ENCODE measurements around the gene CD2.

CD2 gene

GRCh38 chr1:116731439-116731838, 22.8 kb upstream of the CD2 start:
- Histone ChIP-seq H2AFZ (ENCODE audit: low read length) (0 out of 2 replicates have a peak overlapping the region, but pooled peaks have one; percentile 8), H4K20me1 (ENCODE audit: insufficient read depth, low read length, poor library complexity, severe bottlenecking) (no peaks in the 10 kb centered on the region), H3F3A (ENCODE audit: low read depth) (no peaks in the 10 kb centered on the region), H3K79me2 (ENCODE audit: insufficient read depth, low read length) (no peaks in the 10 kb centered on the region), H3K4me1 (ENCODE audit: insufficient read depth, low read length, poor library complexity, severe bottlenecking) (peaks cover 8% of the 10 kb centered on the region), H3K4me2 (ENCODE audit: low read depth, low read length, poor library complexity, severe bottlenecking) (no peak overlapping the region), H3K36me3 (ENCODE audit: insufficient read depth, low read length) (no peaks in the 10 kb centered on the region), H3K4me3 (ENCODE audit: low read length, poor library complexity, severe bottlenecking) (no peak overlapping the region), H3K27me3 (ENCODE audit: insufficient read depth, low read length, poor library complexity, severe bottlenecking) (no peaks in the 10 kb centered on the region), H3K9me2 (replicated peaks; ENCODE audit: low read depth, low read length) (no peaks in the 10 kb centered on the region), H3K9me3 (ENCODE audit: insufficient read depth, low read depth, low read length) (no peaks in the 10 kb centered on the region), H3K9ac (ENCODE audit: low read depth, low read length, poor library complexity, severe bottlenecking) (no peak overlapping the region)
- TF ChIP-seq CTCF (conservative IDR thresholded peaks at IDR 0.05; ENCODE audit: low read length) (no peak), EZH2phosphoT487 (IDR thresholded peaks at IDR 0.05; ENCODE audit: borderline replicate concordance) (no peak)

GRCh38 chr1:116732726-116733125, 21.5 kb upstream of the CD2 start:
- no peak overlapping the region for H3K4me2 ChIP-seq (ENCODE audit: low read depth, low read length, poor library complexity, severe bottlenecking)

GRCh38 chr1:116733476-116734365, 20.5 kb upstream of the CD2 start:
- Histone ChIP-seq H3F3A (ENCODE audit: low read depth) (no peaks in the 10 kb centered on the region), H3K36me3 (ENCODE audit: insufficient read depth, low read length) (no peaks in the 10 kb centered on the region), H4K20me1 (ENCODE audit: insufficient read depth, low read length, poor library complexity, severe bottlenecking) (no peaks in the 10 kb centered on the region), H3K9me2 (replicated peaks; ENCODE audit: low read depth, low read length) (no peaks in the 10 kb centered on the region), H3K9ac (ENCODE audit: low read depth, low read length, poor library complexity, severe bottlenecking) (no peak overlapping the region), H3K4me1 (ENCODE audit: insufficient read depth, low read length, poor library complexity, severe bottlenecking) (peaks cover 9% of the 10 kb centered on the region), H3K4me2 (ENCODE audit: low read depth, low read length, poor library complexity, severe bottlenecking) (no peak overlapping the region), H3K27me3 (ENCODE audit: insufficient read depth, low read length, poor library complexity, severe bottlenecking) (no peaks in the 10 kb centered on the region), H3K4me3 (ENCODE audit: low read length, poor library complexity, severe bottlenecking) (no peak overlapping the region), H3K79me2 (ENCODE audit: insufficient read depth, low read length) (no peaks in the 10 kb centered on the region), H2AFZ (ENCODE audit: low read length) (no peak overlapping the region), H3K9me3 (ENCODE audit: insufficient read depth, low read depth, low read length) (no peaks in the 10 kb centered on the region)
- TF ChIP-seq EZH2phosphoT487 (IDR thresholded peaks at IDR 0.05; ENCODE audit: borderline replicate concordance) (no peak), CTCF (conservative IDR thresholded peaks at IDR 0.05; ENCODE audit: low read length) (no peak)

More at GRCh38 chr1:116732726-116733125, 21.5 kb upstream of the CD2 start:
- Histone ChIP-seq H3F3A (ENCODE audit: low read depth) (no peaks in the 10 kb centered on the region), H3K79me2 (ENCODE audit: insufficient read depth, low read length) (no peaks in the 10 kb centered on the region), H2AFZ (ENCODE audit: low read length) (no peak overlapping the region), H4K20me1 (ENCODE audit: insufficient read depth, low read length, poor library complexity, severe bottlenecking) (no peaks in the 10 kb centered on the region), H3K9me3 (ENCODE audit: insufficient read depth, low read depth, low read length) (no peaks in the 10 kb centered on the region), H3K4me1 (ENCODE audit: insufficient read depth, low read length, poor library complexity, severe bottlenecking) (peaks cover under 1% of the 10 kb centered on the region), H3K4me3 (ENCODE audit: low read length, poor library complexity, severe bottlenecking) (no peak overlapping the region), H3K27me3 (ENCODE audit: insufficient read depth, low read length, poor library complexity, severe bottlenecking) (no peaks in the 10 kb centered on the region), H3K36me3 (ENCODE audit: insufficient read depth, low read length) (no peaks in the 10 kb centered on the region), H3K9me2 (replicated peaks; ENCODE audit: low read depth, low read length) (no peaks in the 10 kb centered on the region), H3K9ac (ENCODE audit: low read depth, low read length, poor library complexity, severe bottlenecking) (no peak overlapping the region)
- TF ChIP-seq CTCF (conservative IDR thresholded peaks at IDR 0.05; ENCODE audit: low read length), result no peak
- no peak for TF ChIP-seq EZH2phosphoT487 (IDR thresholded peaks at IDR 0.05; ENCODE audit: borderline replicate concordance)

Data from Loucy (cell line).